Common myeloid progenitor, CD34-positive (primary cell): ENCODE measurements around the gene TMEM167B.

Experiments
- CTCF ChIA-PET: fragments of 350-600 bp; sonication (Branson Sonifier 250); formaldehyde crosslinking; loops from one replicate; lab custom pipeline; 2021; ENCODE audit warnings: antibody characterized with exemption; lab: Charles Lee
- POLR2A ChIA-PET: fragments of 350-600 bp; sonication (Branson Sonifier 250); formaldehyde crosslinking; loops from one replicate; lab custom pipeline; 2021; ENCODE audit warnings: antibody characterized with exemption; lab: Charles Lee
- DNase-seq, 3 donors: peaks; one replicate each; pipeline versions ENCODE4 v3.0.0 to v3.0.0-alpha.2; 2013
- H3K27ac ChIP-seq, 2 experiments: 1 replicate in 1 of 2; 2 replicates in 1 of 2; pipeline ENCODE4 v1.7.0; 2013; ENCODE audit warnings: inconsistent platforms in 2 of 2, low read length in 2 of 2, mild to moderate bottlenecking in 2 of 2, low read depth in 1 of 2, moderate library complexity in 1 of 2; ENCODE audit not compliant: severe bottlenecking in 2 of 2, insufficient read depth in 1 of 2, poor library complexity in 1 of 2
- H3K27me3 ChIP-seq, 5 experiments: replicated peaks in 2 of 5; 1 replicate in 3 of 5; 2 replicates in 2 of 5; pipeline versions ENCODE4 v1.6.1 to v1.7.0; 2013; ENCODE audit warnings: low read length in 4 of 5, mild to moderate bottlenecking in 2 of 5, moderate library complexity in 2 of 5, inconsistent platforms in 1 of 5; ENCODE audit not compliant: insufficient read depth in 5 of 5, control insufficient read depth in 4 of 5
- H3K36me3 ChIP-seq, 4 experiments: 1 replicate in 2 of 4; 2 replicates in 2 of 4; pipeline versions ENCODE4 v1.6.1 to v1.7.0; 2013; ENCODE audit warnings: low read length in 3 of 4, control low read depth in 1 of 4, mild to moderate bottlenecking in 1 of 4; ENCODE audit not compliant: control insufficient read depth in 4 of 4, insufficient read depth in 4 of 4
- H3K4me1 ChIP-seq, 4 experiments: 1 replicate in 3 of 4; 2 replicates in 1 of 4; pipeline versions ENCODE4 v1.6.1 to v1.7.1; 2013; ENCODE audit warnings: low read length in 3 of 4, mild to moderate bottlenecking in 3 of 4, control low read depth in 1 of 4, inconsistent platforms in 1 of 4, moderate library complexity in 1 of 4; ENCODE audit not compliant: control insufficient read depth in 4 of 4, insufficient read depth in 4 of 4; ENCODE audit errors: control extremely low read depth in 1 of 4
- H3K4me3 ChIP-seq, 7 experiments: 1 replicate in 4 of 7; 2 replicates in 3 of 7; pipeline versions ENCODE4 v1.5.1 to v1.7.0; 2013; ENCODE audit warnings: mild to moderate bottlenecking in 7 of 7, low read length in 6 of 7, moderate library complexity in 6 of 7, inconsistent platforms in 2 of 7, low read depth in 2 of 7, control low read depth in 1 of 7; ENCODE audit not compliant: insufficient read depth in 4 of 7, control insufficient read depth in 1 of 7; ENCODE audit errors: extremely low read depth in 1 of 7
- H3K9me3 ChIP-seq, 5 experiments: 1 replicate in 4 of 5; 2 replicates in 1 of 5; pipeline versions ENCODE4 v1.6.1 to v1.7.1; 2013; ENCODE audit warnings: low read length in 4 of 5, mild to moderate bottlenecking in 2 of 5, inconsistent platforms in 1 of 5, low read depth in 1 of 5, moderate library complexity in 1 of 5; ENCODE audit not compliant: control insufficient read depth in 4 of 5, insufficient read depth in 2 of 5; ENCODE audit errors: control extremely low read depth in 1 of 5
- WGBS: methylation state at CpG from one replicate; pipeline ENCODE4 v1.1.5; 2013; ENCODE audit not compliant: insufficient coverage; 5-methylcytosine and 5-hydroxymethylcytosine counted together

TMEM167B gene

DNA sequence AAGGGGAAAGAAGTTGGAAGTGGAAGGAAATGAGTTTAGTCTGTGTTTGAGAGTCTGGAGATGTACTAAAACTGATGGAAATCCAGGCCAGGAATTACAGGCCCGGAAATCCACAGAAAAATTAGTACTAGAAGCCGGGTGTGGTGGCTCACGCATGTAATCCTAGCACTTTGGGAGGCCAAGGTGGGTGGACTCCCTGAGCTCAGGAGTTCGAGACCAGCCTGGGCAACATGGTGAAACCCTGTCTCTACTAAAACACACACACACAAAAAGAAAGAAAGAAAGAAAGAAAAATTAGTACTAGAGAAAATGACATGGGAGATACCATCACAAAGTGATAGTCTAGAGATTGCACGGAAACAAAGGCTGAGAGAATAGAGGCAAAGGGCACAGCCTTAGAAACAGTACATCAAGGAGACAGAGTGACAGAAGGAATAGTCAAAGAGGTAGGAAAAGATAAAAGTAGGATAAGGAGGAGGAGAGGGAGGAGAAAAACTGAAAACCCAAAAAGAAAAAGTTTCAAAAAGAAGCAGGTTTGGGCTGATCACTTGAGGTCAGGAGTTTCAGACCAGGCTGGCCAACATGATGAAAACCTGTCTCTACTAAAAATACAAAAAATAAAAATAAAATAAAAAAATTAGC is 10.0 kb upstream of the TMEM167B start:
- no peak overlapping the region for H3K4me3 ChIP-seq
- H3K9me3 ChIP-seq, result no peaks in the 10 kb centered on the region
- peaks cover 0 to 16% (median 4%) of the 10 kb centered on the region in 4 experiments for H3K4me1 ChIP-seq
- DNase-seq, result no peak
- no peak overlapping the region for H3K27ac ChIP-seq
- 100% methylated on average over 2 of the region's 5 CpGs for WGBS
- no peaks in the 10 kb centered on the region for H3K36me3 ChIP-seq
- ChIA-PET POLR2A (no interaction called here), CTCF (interaction anchor here (1.3 to 6.1 kb wide), 2 partner anchors 8 to 12 kb away, joined by 3 to 35 read pairs; partner anchors contain the start of gene TMEM167B)
- no peaks in the 10 kb centered on the region for H3K27me3 ChIP-seq

DNA sequence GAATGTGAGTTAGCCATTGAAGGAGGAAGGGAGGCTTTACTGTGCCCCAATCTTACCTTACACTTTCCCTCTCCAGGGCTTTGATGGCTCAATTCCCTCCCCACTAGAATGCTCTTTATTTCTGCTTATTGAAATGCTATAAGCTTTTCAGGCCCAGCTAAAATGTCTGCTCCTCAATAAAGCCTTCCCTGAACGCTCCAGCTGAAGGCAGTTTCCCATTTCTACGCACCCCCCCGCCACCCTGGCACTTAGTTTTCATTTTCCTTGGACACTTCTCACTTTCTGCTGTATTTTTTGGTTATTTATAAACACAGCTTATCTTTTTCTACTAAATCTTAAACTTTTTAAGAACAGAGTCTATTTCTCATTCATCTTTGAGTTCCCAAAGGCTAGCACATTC is 7.1 kb upstream of the TMEM167B start:
- CTCF ChIA-PET, result interaction anchor here (1.0 to 2.0 kb wide), 3 partner anchors 9 to 49 kb away, joined by 3 to 9 read pairs (median 4); no protein-coding TSS in a partner anchor
- H3K9me3 ChIP-seq, result no peaks in the 10 kb centered on the region
- H3K4me1 ChIP-seq, result peaks cover 0 to 9% (median 0%) of the 10 kb centered on the region in 4 experiments
- H3K27me3 ChIP-seq, result no peaks in the 10 kb centered on the region
- H3K36me3 ChIP-seq, result no peaks in the 10 kb centered on the region
- no peak overlapping the region for H3K4me3 ChIP-seq
- DNase-seq, result no peak
- 86% methylated on average over 1 of the region's 3 CpGs for WGBS
- H3K27ac ChIP-seq, result no peak overlapping the region
- POLR2A ChIA-PET, result no interaction called here

DNA sequence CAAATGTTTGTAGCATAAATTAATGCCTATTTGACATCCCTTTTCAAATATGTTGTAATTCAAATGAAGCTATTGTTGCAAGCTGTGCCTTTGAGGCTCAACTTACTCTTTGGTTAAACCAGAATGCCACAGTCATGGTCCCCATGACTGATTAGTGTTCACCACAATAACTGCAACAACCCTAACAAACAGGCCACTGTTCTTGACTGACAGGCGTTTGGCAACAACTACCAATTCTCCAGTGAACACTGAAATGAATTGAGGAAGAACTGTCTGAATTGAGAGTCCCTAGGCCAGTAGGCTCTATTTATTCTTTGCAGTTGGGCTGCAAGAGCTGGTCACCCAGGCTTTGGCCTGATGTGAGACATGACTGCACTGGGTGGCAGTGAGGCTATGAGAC is 6.6 kb upstream of the TMEM167B start:
- no peak overlapping the region for H3K4me3 ChIP-seq
- CTCF ChIA-PET, result interaction anchor here (1.0 kb wide), 1 partner anchor 16 kb away, joined by 4 read pairs; no protein-coding TSS in a partner anchor
- H3K27ac ChIP-seq, result no peak overlapping the region
- H3K36me3 ChIP-seq, result no peaks in the 10 kb centered on the region
- DNase-seq, result peak in 2 of 3 donors; percentile 39 to 56
- H3K27me3 ChIP-seq, result no peaks in the 10 kb centered on the region
- no peaks in the 10 kb centered on the region for H3K9me3 ChIP-seq
- H3K4me1 ChIP-seq, result peaks cover 0 to 9% (median 0%) of the 10 kb centered on the region in 4 experiments
- WGBS, result 100% methylated on average over 1 of the region's 1 CpG
- POLR2A ChIA-PET, result no interaction called here

DNA sequence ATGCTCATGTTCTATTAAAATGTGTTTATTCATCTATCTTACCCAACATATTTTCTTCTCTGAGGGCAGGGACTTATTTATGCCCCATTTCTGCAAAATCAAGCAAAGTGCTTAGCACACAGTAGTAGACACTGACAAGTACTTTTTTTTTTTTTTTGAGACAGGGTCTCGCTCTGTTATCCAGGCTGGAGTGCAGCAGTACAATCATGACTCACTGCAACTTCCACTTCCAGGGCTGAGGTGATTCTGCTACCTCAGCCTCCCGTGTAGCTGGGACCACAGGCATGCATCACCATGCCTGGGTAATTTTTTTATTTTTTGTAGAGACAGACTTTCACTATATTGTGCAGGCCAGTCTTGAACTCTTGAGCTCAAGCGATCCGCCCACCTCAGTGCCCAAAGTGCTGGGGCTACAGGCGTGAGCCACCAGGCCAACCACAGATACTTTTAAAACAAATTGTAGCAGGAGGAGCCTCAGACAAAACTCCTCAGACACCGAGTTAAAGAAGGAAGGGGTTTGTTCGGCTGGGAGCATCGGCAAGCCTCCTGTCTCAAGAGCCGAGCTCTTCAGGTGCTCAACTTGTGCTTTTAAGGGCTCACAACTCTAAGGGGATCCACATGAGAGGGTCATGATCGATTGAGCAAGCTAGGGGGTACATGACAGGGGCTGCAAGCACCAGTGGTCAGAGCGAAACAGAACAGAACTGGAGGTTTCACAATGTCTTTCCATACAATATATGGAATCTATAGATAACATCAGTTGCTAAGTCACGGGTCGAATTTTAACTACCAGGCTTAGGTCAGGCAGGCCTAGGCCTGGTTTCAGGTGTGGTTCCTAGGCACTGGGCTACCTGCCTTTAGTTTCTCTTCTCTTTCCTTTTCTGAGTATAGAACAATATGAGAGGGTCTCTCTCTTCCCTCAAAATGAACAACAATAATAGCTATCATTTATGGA is 5.7 kb upstream of the TMEM167B start:
- ChIA-PET POLR2A (no interaction called here), CTCF (interaction anchor here (0.6 to 1.4 kb wide), 5 partner anchors 9 to 136 kb away, joined by 3 to 5 read pairs (median 4); a partner anchor contains a TSS)
- Histone ChIP-seq H3K9me3 (no peaks in the 10 kb centered on the region), H3K4me3 (no peak overlapping the region), H3K27me3 (no peaks in the 10 kb centered on the region), H3K4me1 (peaks cover 0 to 11% (median 4%) of the 10 kb centered on the region in 4 experiments), H3K36me3 (no peaks in the 10 kb centered on the region), H3K27ac (no peak overlapping the region)
- 94% methylated on average over 12 of the region's 13 CpGs for WGBS
- DNase-seq, result peak in 2 of 3 donors; percentile 18 to 44

GRCh38 chr1:109089242-109090015 is 1.1 kb upstream of the TMEM167B start:
- CTCF ChIA-PET, result interaction anchor here (0.7 to 5.3 kb wide), 9 partner anchors 9 to 479 kb away, joined by 3 to 35 read pairs (median 5); partner anchors contain the start of genes TAF13 and WDR47
- no peaks in the 10 kb centered on the region for H3K27me3 ChIP-seq
- WGBS, result 94% methylated on average over 16 of the region's 31 CpGs
- H3K9me3 ChIP-seq, result no peaks in the 10 kb centered on the region
- H3K4me3 ChIP-seq, result peak overlapping the region in 5 of 7 experiments; percentile 62 to 95 (median 82)
- peaks cover 3 to 10% (median 5%) of the 10 kb centered on the region in 4 experiments for H3K36me3 ChIP-seq
- H3K4me1 ChIP-seq, result peaks cover 13 to 28% (median 22%) of the 10 kb centered on the region in 4 experiments
- H3K27ac ChIP-seq, result peak overlapping the region in 1 of 2 experiments; percentile 95
- POLR2A ChIA-PET, result interaction anchor here (1.0 to 2.7 kb wide), 2 partner anchors 10 to 11 kb away, joined by 4 to 25 read pairs; no protein-coding TSS in a partner anchor
- peak; percentile 61 to 70 (median 69) for DNase-seq

- peaks cover 9 to 23% (median 16%) of the 10 kb centered on the region in 4 experiments for H3K36me3 ChIP-seq
- 3% methylated on average over 13 of the region's 13 CpGs for WGBS
- POLR2A ChIA-PET, result interaction anchor here (0.9 to 2.7 kb wide), 3 partner anchors 9 to 47 kb away, joined by 3 to 25 read pairs (median 5); partner anchors contain the start of gene TAF13
- H3K4me3 ChIP-seq, result peak overlapping the region; percentile 62 to 98 (median 82)
- peak overlapping the region; percentile 83 to 95 for H3K27ac ChIP-seq
- H3K4me1 ChIP-seq, result peaks cover 13 to 28% (median 19%) of the 10 kb centered on the region in 4 experiments
- CTCF ChIA-PET, result interaction anchor here (1.2 to 5.3 kb wide), 5 partner anchors 8 to 21 kb away, joined by 3 to 35 read pairs (median 16); partner anchors contain the start of gene TAF13
- H3K9me3 ChIP-seq, result no peaks in the 10 kb centered on the region
- no peaks in the 10 kb centered on the region for H3K27me3 ChIP-seq
- peak in 2 of 3 donors; percentile 48 to 51 for DNase-seq
Observed at GRCh38 chr1:109091078-109091838, 694 bp downstream of the TMEM167B start.
